Fibroblast of mammary gland (primary cell): Measurements from ENCODE around the gene RAB29.

Source experiments
- DNase-seq: peaks from one replicate; pipeline ENCODE4 v3.0.0-alpha.2; 2010; ENCODE audit warnings: low read depth
- H3K4me3 ChIP-seq: 2 replicates; pipeline ENCODE4 v1.5.1; 2011; ENCODE audit warnings: low read depth, mild to moderate bottlenecking, low read length, moderate library complexity; ENCODE audit not compliant: control insufficient read depth
- CTCF ChIP-seq: conservative IDR thresholded peaks from 2 replicates; pipeline ENCODE4 v1.5.1; 2011; ENCODE audit warnings: low read depth, low read length, inconsistent platforms; ENCODE audit not compliant: control insufficient read depth, insufficient read depth

RAB29 gene

GRCh38 chr1:205812878-205813754 lies 37.8 kb upstream of the RAB29 start, which contains the start of gene SLC41A1:
TSS of gene SLC41A1 (minus strand) at chr1:205813198. CDS start at chr1:205810441, 2,757 bp downstream.
- H3K4me3 ChIP-seq, result peak within 1 kb of the TSS; percentile 78
- no peak for TF ChIP-seq CTCF
- peak; percentile 82 for DNase-seq

- no peak for TF ChIP-seq CTCF
- H3K4me3 ChIP-seq, result peak overlapping the region; percentile 78
- DNase-seq, result peak; percentile 14
These were observed 37.1 kb upstream of the RAB29 start for GRCh38 chr1:205812271-205812877.

- peak overlapping the region; percentile 78 for H3K4me3 ChIP-seq
- no peak for DNase-seq
- TF ChIP-seq CTCF, result no peak
These were observed 36.4 kb upstream of the RAB29 start for GRCh38 chr1:205811660-205812059.

GRCh38 chr1:205810448-205811157 lies 35.3 kb upstream of the RAB29 start:
- no peak overlapping the region for H3K4me3 ChIP-seq

GRCh38 chr1:205809942-205810345 lies 34.7 kb upstream of the RAB29 start:
- H3K4me3 ChIP-seq, result no peak overlapping the region
- TF ChIP-seq CTCF, result no peak
- DNase-seq, result no peak

More at GRCh38 chr1:205810448-205811157, 35.3 kb upstream of the RAB29 start:
- no peak for DNase-seq
- peak; percentile 20 for TF ChIP-seq CTCF

GRCh38 chr1:205809469-205809868 lies 34.2 kb upstream of the RAB29 start:
- no peak for TF ChIP-seq CTCF
- DNase-seq, result no peak
- H3K4me3 ChIP-seq, result no peak overlapping the region
